GM18520 (cell line): ENCODE results near the gene GPHA2.

Source experiments
- ATAC-seq: cut with Tn5 transposase; IDR thresholded peaks from one replicate; pipeline ENCODE4 v1.9.1; 2021; ENCODE audit not compliant: unreplicated experiment

The GPHA2 gene

GRCh38 chr11:64892838-64893193 lies 42.9 kb downstream of the GPHA2 start:
- no peak for ATAC-seq

- no peak for ATAC-seq
Measured at GRCh38 chr11:64892411-64892831, 43.3 kb downstream of the GPHA2 start.

- no peak for ATAC-seq
Measured at GRCh38 chr11:64891880-64892279, 43.8 kb downstream of the GPHA2 start.

- ATAC-seq: no peak
Measured at GRCh38 chr11:64891215-64891848, 44.4 kb downstream of the GPHA2 start.

GRCh38 chr11:64890522-64890939 lies 45.2 kb downstream of the GPHA2 start:
- ATAC-seq: no peak

- ATAC-seq: no peak
Measured at GRCh38 chr11:64888729-64889511, 46.8 kb downstream of the GPHA2 start.

- no peak for ATAC-seq
Measured at GRCh38 chr11:64888406-64888728, 47.3 kb downstream of the GPHA2 start.

GRCh38 chr11:64887757-64888405 lies 47.8 kb downstream of the GPHA2 start:
- peak; percentile 59 for ATAC-seq

GRCh38 chr11:64887234-64887756 lies 48.4 kb downstream of the GPHA2 start:
- no peak for ATAC-seq

- ATAC-seq: no peak
Measured at GRCh38 chr11:64885367-64886286, 50.1 kb downstream of the GPHA2 start.
